Left ventricle myocardium inferior (tissue), 1 donor: ENCODE data around the gene CLCN5. TPM values are rescaled to one million over a fixed set of nuclear protein-coding genes. Genes with fewer than 3 reads are reported as not detected.

Experiments used
- DNase-seq: peaks from one replicate; pipeline ENCODE4 v3.0.0-alpha.2; 2020
- H3K27ac ChIP-seq: fragments of 200-600 bp; replicated peaks from 2 replicates; pipeline ENCODE4 v1.8.0; 2021
- H3K27me3 ChIP-seq: fragments of 200-600 bp; 2 replicates; pipeline ENCODE4 v1.8.0; 2021; ENCODE audit warnings: low read depth
- H3K36me3 ChIP-seq: fragments of 200-600 bp; 2 replicates; pipeline ENCODE4 v1.8.0; 2021
- H3K4me1 ChIP-seq: fragments of 200-600 bp; 2 replicates; pipeline ENCODE4 v1.8.0; 2021
- H3K4me3 ChIP-seq: fragments of 200-600 bp; 2 replicates; pipeline ENCODE4 v1.8.0; 2021; ENCODE audit warnings: mild to moderate bottlenecking, moderate library complexity
- H3K9me3 ChIP-seq: fragments of 200-600 bp; replicated peaks from 2 replicates; pipeline ENCODE4 v1.8.0; 2021
- intact Hi-C: fragments of 100-400 bp; cut with micrococcal nuclease; formaldehyde crosslinking; loops from one replicate; pipeline ENCODE4 v1.11.0; 2022
- total RNA-seq: library from RNA; stranded (reverse); fragmentation: NEBNext Ultra II Directional; extraction: Animal tissue kit (Norgen Biotek cat#: 25700); gene quantifications from one replicate; pipeline ENCODE4 v1.2.1, GENCODE V29; 2021
- TF ChIP-seq, protein P1 (sequence below): fragments of 200-600 bp; IDR thresholded peaks from 2 replicates; pipeline ENCODE4 v1.8.0; 2021; ENCODE audit warnings: antibody characterized with exemption, mild to moderate bottlenecking, borderline replicate concordance
- donor health status: DM: no; HTN: yes; CAD: no; lungs with severe emphysema.

Gene CLCN5
- total RNA-seq, 1 donor from 2014 or later = 1.7 TPM

DNA sequence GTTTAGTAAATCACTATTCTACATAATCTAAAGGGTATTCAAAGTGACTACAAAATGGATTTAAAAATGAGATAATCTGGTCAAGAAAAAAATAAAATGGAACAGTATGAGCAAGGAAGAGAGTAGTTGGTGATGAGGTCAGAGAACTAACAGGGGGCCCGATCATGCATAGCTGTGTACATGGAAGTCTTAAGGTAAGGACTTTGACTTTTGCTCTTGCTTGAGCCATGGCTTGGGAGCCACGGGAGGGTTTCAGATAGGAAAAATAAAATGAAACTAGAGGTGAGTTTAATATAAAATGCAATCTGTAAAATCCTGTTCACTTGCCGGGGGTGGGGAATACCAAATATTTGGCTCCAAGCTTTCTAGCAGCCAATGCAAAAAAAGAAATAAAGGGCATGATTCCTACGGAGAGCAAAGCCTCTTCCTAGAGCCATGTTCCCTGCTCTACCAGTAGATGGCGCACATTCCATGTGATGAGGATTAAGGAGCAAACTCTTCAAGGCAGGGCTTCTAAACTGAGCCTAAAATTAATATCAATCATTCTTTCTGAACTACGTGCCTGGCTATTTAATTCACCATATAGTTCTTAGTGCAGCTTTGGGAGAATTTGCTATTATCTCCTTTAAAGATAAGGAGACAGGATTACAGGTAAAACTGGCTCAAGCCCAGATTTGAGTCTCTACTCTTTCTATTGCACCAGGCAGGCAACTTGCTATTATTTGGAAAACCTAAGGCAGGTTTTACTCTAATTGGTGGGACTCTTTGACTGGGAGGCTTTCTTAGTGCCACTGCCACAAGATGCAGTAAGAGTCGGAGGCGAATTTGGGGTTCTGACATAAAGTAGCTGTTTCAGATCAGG, 6.8 kb upstream of the CLCN5 start:
- Histone ChIP-seq H3K27ac (no peak overlapping the region), H3K4me3 (no peak overlapping the region), H3K9me3 (no peaks in the 10 kb centered on the region), H3K36me3 (no peaks in the 10 kb centered on the region), H3K4me1 (peaks cover 7% of the 10 kb centered on the region), H3K27me3 (no peaks in the 10 kb centered on the region)
- TF ChIP-seq, protein P1, sequence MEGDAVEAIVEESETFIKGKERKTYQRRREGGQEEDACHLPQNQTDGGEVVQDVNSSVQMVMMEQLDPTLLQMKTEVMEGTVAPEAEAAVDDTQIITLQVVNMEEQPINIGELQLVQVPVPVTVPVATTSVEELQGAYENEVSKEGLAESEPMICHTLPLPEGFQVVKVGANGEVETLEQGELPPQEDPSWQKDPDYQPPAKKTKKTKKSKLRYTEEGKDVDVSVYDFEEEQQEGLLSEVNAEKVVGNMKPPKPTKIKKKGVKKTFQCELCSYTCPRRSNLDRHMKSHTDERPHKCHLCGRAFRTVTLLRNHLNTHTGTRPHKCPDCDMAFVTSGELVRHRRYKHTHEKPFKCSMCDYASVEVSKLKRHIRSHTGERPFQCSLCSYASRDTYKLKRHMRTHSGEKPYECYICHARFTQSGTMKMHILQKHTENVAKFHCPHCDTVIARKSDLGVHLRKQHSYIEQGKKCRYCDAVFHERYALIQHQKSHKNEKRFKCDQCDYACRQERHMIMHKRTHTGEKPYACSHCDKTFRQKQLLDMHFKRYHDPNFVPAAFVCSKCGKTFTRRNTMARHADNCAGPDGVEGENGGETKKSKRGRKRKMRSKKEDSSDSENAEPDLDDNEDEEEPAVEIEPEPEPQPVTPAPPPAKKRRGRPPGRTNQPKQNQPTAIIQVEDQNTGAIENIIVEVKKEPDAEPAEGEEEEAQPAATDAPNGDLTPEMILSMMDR = peak; percentile 78
- no peak for DNase-seq
- intact Hi-C loops = no loop called here

DNA sequence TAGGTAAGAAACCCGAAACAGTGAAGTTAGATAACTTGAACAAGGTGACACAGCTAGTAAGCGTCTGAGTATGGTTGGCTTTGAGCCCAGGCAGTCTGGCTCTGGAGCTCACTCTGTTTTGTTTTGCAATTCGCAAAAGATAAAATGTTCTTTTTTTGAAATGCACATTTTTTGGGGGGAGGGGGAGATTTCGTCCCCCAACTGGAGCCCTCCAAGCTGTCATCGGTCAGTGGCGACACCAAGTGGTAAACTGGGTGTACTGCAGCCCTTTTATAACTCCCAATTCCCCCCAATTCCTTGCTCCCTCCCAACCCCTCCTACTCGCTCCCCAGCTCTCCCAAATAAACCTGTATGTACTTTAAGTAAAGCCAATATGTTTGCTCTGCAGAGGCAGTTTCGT, 2.8 kb upstream of the CLCN5 start:
- intact Hi-C loops = no loop called here
- Histone ChIP-seq H3K27ac (peak overlapping the region; percentile 50), H3K9me3 (no peaks in the 10 kb centered on the region), H3K4me3 (no peak overlapping the region), H3K4me1 (peaks cover 13% of the 10 kb centered on the region), H3K36me3 (no peaks in the 10 kb centered on the region), H3K27me3 (no peaks in the 10 kb centered on the region)
- peak; percentile 42 for DNase-seq
- TF ChIP-seq, protein P1 = peak; percentile 78

DNA sequence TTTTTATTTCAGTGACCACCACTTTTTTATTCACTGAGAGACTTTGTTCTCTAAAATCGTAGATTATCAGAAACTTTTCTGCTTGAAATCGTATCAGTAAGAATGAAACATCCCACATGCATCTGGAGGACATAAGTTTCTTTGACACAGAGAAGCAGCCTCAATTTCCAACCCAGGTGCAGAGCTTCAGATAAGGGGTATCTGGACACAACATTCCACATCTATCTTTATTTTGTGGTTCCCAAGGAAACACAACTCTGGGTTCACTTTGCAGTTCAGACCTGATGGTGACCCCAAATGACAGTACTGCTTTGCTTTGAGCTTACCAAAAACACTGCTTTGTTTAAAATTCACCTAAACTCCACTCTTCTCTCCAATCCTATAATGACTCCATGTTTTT, 1.3 kb upstream of the CLCN5 start:
- H3K4me1 ChIP-seq = peaks cover 13% of the 10 kb centered on the region
- no peaks in the 10 kb centered on the region for H3K27me3 ChIP-seq
- TF ChIP-seq, protein P1 = no peak
- no peaks in the 10 kb centered on the region for H3K36me3 ChIP-seq
- no peaks in the 10 kb centered on the region for H3K9me3 ChIP-seq
- DNase-seq = no peak
- intact Hi-C loops = no loop called here
- no peak overlapping the region for H3K4me3 ChIP-seq
- H3K27ac ChIP-seq = no peak overlapping the region

- no peaks in the 10 kb centered on the region for H3K36me3 ChIP-seq
- no peak overlapping the region for H3K27ac ChIP-seq
- TF ChIP-seq, protein P1 = no peak
- no peaks in the 10 kb centered on the region for H3K27me3 ChIP-seq
- intact Hi-C loops = no loop called here
- DNase-seq = no peak
- H3K4me3 ChIP-seq = no peak overlapping the region
- H3K9me3 ChIP-seq = no peaks in the 10 kb centered on the region
- H3K4me1 ChIP-seq = peaks cover 8% of the 10 kb centered on the region
Observed at GRCh38 chrX:49925176-49925575, 2.8 kb downstream of the CLCN5 start.

DNA sequence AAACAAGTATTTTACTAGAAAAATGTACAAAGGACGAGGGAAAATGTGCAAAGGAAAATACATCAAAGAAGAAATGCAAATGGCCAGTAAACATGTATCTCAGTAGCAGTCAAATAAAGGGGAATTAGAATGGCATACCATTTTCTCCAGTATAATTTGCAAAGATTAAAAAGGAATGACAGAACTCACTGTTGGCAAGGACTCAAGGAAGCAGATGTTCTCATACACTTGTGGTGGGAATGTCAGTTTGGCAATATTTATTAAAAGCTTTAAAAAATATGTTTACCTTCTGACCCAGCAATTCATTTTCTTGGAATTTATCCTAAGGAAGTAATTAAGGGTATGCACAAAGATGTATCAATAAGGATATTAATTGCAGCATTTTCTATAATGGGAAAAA, 7.6 kb downstream of the CLCN5 start:
- Histone ChIP-seq H3K4me3 (no peak overlapping the region), H3K36me3 (no peaks in the 10 kb centered on the region), H3K4me1 (no peaks in the 10 kb centered on the region), H3K9me3 (no peaks in the 10 kb centered on the region), H3K27me3 (no peaks in the 10 kb centered on the region), H3K27ac (no peak overlapping the region)
- DNase-seq = no peak
- TF ChIP-seq, protein P1 = no peak
- intact Hi-C loops = no loop called here
